OCI-LY3 (cell line): ENCODE measurements around the gene MAN1A1.

Source experiments
- EZH2phosphoT487 ChIP-seq: fragments of 200-600 bp; shearing (Covaris generic); IDR thresholded peaks from 2 replicates; pipeline ENCODE4 v1.6.1; 2018; ENCODE audit warnings: antibody characterized with exemption, mixed run types, low read depth
- TF ChIP-seq, protein P1 (sequence below): fragments of 200-600, 300-600 bp; sonication (generic); IDR thresholded peaks from 2 replicates; pipeline ENCODE4 v1.5.1; 2014; ENCODE audit warnings: antibody characterized with exemption, low read length, low read depth

- TF ChIP-seq, protein P1, sequence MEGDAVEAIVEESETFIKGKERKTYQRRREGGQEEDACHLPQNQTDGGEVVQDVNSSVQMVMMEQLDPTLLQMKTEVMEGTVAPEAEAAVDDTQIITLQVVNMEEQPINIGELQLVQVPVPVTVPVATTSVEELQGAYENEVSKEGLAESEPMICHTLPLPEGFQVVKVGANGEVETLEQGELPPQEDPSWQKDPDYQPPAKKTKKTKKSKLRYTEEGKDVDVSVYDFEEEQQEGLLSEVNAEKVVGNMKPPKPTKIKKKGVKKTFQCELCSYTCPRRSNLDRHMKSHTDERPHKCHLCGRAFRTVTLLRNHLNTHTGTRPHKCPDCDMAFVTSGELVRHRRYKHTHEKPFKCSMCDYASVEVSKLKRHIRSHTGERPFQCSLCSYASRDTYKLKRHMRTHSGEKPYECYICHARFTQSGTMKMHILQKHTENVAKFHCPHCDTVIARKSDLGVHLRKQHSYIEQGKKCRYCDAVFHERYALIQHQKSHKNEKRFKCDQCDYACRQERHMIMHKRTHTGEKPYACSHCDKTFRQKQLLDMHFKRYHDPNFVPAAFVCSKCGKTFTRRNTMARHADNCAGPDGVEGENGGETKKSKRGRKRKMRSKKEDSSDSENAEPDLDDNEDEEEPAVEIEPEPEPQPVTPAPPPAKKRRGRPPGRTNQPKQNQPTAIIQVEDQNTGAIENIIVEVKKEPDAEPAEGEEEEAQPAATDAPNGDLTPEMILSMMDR = no peak
- no peak for TF ChIP-seq EZH2phosphoT487
Measured at GRCh38 chr6:119306396-119306968, 43.1 kb downstream of the MAN1A1 start.
